Stimulated activated CD4-positive, alpha-beta T cell treated with anti-CD3 and anti-CD28 coated beads, Interleukin-15, amount 100 ng/mL, for 48 hours (primary cell): ENCODE results near the gene TMEM143.
A peak's percentile ranks its signal among the peaks of the same experiment; 100 is the strongest.
"Not testable (repeated sequence)": the region's sequence is repeated elsewhere in the genome, so short reads cannot be mapped to it uniquely, and the experiment has no call there.

ENCODE experiments used
- DNase-seq, 2 donors: peaks; one replicate each; pipeline ENCODE4 v3.0.0-alpha.2; 2020; ENCODE audit warnings: low read depth in 2 of 2

The TMEM143 gene

DNA sequence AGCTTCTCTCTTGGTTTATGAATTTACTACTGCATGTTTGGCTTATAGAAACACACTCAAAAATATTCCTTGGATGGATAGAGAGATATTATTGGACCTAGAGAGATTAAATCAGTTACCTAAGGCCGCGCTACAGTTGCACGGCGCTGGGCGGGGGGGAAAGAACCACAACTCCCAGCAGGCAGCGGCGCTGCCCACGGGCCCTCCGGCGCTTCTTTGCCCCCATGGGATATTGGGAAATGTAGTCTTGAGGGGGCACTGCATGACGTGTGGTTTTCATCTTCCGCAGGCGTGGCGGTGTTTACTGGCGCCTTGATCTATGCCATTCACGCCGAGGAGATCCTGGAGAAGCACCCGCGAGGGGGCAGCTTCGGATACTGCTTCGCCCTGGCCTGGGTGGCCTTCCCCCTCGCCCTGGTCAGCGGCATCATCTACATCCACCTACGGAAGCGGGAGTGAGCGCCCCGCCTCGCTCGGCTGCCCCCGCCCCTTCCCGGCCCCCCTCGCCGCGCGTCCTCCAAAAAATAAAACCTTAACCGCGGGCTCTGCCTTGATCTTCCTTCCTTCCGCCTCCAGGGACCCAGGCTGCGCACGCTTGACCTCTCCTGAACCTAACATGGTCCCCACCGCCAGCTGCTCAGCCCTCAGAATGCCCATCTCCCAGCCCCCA is 33.6 kb downstream of the TMEM143 start:
- peak; percentile 75 for DNase-seq

DNA sequence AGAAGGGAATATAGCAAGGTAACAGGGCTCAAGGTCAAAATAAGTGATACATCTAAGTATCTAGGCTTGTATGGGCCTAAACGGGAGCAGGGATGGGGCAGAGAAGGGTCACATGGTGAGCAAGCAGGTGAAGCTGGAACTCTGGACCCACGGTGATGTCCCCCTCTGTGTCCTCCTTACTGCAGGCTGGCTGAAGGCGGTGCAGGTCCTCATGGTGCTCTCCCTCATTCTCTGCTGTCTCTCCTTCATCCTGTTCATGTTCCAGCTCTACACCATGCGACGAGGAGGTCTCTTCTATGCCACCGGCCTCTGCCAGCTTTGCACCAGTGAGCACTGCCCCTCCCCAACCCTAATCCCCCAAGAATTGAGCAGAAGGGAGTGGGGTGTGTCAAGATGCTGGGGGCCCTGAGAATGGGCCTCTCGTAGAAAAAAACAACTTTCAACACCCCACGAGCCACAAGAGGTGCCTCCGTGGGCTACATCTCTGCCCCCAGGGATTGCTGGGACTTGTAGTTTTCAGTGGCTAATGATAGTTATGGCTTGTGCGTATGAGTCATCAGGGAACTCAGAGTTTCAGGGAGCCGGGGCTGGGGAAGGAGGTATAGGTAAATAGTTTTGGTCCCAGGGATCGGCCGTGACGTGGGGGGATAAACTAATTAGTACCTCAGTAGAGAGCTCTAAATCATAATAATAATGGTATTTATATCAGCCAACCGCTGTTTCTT is 34.4 kb downstream of the TMEM143 start:
- no peak for DNase-seq

DNA sequence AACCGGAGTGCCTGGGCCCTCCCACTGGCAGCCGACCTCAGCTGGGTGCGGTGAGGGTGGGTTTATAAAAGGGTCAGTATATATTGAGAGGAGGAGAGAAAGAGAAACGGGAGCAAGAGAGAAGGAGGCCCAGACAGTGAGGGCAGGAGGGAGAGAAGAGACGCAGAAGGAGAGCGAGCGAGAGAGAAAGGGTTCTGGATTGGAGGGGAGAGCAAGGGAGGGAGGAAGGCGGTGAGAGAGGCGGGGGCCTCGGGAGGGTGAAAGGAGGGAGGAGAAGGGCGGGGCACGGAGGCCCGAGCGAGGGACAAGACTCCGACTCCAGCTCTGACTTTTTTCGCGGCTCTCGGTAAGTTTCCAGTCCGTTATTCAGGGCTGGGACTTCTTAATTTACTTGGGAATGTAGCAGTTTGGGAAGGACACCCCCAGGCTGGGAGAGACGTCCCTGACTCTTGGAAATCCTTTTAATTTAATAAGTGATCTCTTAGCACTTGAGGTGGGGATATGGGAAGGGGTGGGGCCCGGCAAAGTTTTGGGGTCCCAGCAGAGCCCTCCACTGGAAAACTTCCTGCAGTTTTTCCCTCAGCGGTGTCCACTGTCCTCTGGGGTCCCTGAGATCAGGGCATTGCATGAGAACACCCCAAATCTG is 38.4 kb downstream of the TMEM143 start, which contains the start of gene EMP3:
EMP3 (plus strand) TSS at position 288 of the 646 bp plus-strand sequence. CDS start 1,293 bp downstream, outside the sequence.
- peak; percentile 73 to 84 for DNase-seq

DNA sequence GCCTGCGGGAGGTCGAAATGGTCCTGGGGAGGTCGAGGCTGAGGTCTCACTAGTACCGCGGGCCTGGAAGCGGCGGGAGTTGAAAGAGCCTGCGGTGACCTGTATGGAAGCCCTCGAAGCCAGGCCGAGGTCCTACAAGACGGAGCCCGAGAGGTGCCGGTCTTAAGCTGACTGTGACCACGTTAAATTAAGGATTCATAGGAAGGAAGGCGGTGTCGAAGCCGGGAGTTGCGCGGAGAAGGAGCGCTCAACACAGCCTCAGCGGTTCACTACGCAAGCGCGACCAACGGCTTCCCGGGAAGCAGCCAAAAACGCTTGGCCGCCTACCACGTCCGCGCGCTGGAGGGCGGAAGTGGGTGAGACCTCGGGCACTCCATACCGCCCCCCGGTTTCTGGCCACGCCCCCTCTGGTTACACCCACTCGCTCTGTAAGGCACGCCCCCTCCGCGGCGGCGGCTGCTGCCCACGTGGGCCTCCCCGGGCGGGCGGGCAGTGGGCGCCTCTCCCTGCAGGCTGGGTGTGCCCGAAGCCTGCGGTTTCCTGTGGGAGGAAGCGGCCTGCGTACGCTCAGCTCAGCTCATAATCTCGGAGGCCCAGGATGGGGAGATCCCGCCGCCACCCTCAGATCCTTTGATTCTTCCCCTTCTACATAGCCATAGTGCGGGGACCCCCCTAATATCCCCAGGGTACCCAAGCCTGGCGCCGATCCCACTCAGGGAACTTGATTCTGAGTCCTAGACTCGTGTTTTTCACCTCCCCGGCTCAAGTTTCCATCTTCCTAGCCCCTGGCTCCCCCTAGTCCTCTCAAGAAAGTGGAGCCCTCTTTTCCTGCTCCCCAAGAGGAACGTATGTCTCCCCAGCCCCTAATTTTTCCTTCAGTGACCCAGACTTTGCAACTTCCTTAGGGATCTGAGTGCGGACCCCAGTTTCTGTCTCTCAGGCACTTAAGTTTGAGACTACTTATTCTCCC is 41.8 kb downstream of the TMEM143 start:
- DNase-seq: peak; percentile 95 to 98

DNA sequence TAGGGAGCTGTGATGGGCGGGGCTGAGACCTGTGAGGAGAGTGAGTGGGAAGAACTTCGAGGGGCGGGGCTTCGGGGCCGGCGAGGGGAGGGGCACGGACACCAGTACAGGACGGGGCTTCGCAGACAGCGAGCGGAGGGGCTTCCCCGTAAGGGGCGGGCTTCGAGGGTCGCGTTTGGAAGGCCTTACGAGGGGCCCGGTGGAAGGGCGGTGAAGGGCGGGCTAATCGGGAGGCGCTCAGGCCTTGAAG is 42.4 kb downstream of the TMEM143 start:
- DNase-seq: peak; percentile 96 to 98

DNA sequence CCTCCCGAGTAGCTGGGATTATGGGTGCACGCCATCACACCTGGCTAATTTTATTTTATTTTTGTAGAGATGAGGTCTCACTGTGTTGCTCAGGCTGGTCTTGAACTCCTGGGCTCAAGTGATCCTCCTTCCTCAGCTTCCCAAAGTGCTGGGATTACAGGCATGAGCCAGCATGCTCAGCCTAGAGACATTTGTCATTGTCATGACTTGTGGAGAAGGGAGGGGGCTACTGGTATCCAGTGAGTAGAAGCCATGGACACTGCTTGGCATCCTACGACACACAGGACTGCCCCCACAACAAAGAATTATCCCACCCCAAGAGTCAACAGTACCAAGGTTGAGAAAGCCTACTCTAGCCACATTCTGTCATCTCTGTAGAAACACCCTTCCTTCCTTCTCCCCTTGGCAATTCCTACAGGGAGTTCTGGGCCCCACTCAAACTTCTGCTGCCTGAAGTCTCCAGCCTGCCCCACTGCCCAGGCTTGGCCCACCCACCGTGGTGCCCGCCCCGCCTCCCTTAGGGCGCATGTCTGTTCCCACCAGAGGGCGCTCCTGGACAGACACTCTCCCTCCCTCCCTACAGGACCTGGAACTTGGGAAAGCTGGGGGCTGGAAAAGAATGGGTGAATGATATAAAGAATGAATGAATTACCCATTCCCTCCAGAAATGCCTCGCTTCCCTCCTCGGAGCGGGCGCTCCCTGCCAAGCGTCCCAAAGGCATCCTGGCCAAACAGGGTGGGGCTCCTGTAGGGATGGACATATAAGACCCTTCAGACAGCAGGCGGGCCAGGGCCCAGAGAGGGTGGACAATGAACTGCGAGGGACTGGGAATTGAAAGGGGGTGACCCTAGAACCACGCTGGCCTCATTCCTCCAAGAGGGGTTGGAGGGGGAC is 43.8 kb downstream of the TMEM143 start:
- DNase-seq: peak in 1 of 2 donors; percentile 74

DNA sequence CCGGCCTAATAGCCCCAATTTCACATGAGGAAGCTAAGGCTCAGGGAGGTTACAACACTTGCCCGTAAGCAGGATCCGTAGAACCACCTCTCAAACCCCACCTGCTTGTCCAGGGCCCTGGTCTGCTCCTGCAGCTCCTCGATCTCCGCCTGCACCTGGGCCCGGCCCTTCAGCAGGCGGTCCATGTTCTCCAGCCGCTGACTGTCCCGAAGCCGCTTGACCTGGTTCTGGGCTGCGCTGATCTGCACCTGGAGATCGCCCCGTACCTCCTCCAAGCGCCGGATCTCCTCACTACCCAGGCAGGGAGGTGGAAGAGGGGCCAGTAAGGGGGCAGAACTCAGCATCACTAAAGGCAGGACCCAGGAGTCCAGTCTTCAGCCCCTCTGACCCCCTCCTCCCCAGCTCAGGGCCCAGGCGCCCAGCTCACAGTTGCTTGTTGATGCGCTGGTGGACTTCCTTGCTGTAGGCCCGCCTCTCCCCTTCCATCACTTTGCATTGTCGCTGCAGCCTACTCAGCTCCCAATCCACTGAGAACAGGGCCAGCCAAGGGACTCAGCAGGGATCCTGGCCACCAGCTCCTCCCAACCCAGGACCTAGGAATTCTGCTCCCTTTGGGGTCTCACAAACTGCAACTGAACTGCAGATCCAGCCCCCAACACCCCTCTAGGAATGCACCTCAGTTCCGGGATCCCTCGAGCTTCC is 45.3 kb downstream of the TMEM143 start:
- DNase-seq: no peak

DNA sequence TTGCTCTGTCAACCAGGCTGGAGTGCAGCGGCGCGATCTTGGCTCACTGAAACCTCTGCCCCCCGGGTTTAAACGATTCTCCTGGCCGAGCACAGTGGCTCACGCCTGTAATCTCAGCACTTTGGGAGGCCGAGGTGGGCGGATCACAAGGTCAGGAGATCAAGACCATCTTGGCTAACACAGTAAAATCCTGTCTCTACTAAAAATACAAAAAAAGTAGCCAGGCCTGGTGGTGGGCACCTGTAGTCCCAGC is 46.1 kb downstream of the TMEM143 start:
- not testable (repeated sequence) for DNase-seq

DNA sequence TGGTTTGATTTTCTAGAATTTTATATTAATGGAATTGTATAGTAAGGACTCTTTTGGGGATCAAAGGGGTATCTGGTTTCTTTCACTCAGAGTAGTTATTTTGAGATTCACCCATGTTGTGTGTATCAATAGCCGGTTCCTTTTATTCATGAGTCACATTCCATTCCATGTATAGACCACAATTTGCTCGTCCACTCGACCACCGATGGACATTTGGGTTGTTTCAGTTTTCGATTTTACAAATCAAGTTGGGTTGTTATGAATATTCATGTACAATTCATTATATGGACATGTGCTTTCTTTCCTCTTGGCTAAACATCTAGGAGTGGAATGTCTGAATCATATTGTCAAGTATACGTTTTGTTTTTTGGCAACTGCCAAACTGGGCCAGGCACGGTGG is 48.0 kb downstream of the TMEM143 start:
- DNase-seq: no peak

DNA sequence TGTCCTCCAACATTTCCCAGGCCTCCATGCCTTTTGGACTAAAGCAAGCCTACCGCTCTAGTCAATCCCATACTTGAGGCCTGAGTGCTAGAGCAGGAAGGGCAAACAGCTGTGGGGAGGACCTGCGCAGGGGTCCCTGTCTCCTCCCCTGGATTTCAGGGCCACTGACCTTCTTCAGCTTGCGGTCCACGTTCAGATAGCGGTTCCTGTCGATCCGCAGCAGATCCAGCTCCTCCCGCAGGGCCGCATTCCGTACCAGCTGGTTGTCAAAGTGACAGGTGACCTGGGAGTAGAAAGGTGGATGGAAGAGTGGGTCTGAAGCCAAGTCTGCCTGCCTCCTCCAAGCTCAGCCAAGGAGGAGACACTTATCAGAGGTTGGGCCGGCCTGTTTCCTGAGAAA is 52.4 kb downstream of the TMEM143 start:
- no peak for DNase-seq

DNA sequence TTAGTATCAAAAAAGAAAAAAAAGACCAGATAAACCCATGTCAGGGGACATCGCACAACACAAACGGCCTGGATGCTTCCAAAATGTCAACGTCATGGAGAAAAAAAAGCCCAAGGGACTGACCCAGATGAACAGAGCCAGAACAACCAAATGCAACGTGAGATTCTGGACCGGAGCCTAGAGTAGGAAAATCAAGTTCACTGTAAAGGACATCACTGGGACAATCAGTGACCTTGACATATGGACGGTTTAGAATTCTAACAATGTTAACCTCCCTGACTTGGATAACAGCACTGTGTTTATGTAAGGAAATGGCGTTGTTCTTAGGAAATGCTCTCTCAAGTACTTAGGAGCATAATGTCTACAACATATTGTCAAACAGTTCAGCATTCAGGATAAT is 53.5 kb downstream of the TMEM143 start:
- DNase-seq: no peak

DNA sequence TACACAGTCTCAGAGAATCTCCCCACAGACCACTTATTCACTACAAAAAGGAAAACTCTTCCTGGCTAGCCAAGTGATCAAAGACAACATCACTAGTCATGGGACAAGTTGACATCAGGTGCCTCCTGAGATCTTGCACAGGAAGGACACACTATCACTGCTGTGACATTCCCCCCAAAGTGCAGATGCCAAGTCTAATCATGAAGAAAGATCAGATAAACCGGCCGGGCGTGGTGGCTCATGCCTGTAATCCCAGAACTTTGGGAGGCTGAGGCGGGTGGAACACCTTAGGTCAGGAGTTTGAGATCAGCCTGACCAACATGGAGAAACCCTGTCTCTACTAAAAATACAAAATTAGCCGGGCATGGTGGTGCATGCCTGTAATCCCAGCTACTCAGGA is 54.0 kb downstream of the TMEM143 start:
- DNase-seq: not testable (repeated sequence)

DNA sequence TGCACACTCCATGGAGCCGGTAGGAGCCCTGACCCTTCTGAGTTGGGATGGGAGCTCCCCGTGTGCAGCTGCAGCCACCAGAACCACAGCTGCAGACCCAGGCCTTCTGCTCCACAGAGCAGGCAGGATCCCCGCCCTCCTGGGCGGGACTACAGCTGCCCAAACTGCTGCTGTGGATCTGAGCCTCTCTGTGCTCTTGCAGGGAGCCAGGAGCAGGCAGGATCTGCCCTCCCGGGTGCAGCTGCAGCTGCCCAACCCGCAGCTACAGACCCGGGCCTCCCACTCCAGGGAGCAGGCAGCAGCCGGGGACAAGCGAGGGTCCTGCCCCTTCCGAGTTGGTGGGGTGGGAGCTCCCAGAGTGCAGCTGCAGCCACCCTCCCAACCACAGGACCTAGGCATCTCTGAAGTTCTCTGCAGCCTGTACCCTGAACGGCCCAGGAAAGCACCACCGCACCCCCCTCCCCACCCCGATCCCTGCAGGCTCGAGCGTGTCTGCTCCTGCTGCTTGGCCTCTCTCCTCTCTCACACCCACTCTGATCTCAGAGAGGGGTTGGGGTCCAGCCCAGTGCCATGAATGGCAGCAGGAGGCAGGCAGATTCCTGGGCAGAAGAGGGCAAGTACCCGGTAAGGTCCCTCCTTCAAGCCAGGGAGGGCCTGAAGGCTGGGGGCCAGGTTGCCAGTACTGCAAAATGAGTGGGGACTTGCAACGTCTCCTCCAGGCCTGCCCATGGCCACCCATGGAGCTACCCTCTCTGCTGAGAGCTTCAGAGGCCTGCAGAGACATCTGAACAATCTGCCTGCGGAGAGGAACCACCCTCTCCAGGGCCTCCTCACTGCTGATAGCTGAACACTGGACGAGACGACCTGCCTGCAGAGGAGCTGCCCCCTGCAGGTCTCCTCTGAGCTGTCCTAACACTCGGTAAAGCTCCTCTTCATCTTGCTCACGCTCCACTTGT is 54.8 kb downstream of the TMEM143 start:
- DNase-seq: no peak

DNA sequence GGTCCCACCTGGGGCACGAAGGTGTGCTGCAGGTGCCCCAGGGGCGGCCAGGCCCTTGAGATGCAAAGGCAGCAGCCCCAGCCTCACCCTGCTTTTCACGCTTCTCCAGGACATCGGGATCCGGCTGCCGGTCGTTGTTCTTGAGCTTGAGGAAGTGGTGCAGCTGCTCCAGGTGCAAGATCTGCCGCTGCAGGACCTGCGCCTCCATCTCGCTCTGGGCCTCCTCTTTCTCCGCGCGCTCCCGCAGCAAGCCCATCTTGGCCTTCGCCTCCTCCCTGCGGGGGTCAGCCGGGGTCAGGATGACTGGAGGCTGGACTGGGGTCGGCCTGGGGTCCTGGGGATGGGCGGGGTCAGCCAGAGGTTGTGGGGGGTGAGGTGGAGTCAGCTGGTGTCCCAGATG is 59.9 kb downstream of the TMEM143 start:
- DNase-seq: no peak

DNA sequence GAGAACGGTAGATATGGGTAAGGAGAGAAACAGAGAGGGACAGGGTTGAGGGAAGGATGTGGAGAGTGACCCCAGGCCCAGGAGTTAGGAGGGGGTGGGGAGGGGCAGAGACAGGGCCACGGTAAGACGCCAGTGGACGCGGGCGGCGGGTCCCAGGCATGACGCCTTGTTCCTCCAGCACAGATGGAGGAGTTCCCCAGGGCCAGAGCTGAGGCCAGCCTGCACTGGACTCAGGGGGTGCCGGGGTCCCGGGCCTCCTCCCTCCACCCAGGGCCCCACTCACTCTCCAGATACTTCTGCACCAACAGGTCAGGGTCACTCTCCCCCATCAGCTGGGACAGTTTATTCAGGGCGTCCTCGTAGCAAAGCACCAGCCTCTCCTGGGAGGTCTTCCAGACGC is 60.4 kb downstream of the TMEM143 start:
- DNase-seq: no peak

DNA sequence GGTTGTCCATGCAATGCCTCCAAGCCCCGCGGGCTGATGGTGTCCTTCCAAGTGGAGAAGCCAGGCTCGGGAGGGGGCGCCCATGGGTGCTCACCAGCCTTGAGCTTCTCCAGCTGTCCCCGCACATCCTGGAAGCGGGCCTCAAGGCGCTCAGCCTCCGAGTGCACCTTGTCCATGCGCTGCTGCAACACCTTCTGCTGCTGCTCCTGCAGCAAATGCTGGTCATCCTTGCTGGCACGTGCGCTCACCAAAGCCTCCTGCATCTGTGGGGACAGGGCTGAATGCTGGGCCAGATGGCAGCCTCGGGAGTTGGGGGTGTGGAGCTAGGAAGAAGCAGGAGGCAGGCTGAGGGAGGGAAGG is 61.2 kb downstream of the TMEM143 start:
- DNase-seq: no peak

DNA sequence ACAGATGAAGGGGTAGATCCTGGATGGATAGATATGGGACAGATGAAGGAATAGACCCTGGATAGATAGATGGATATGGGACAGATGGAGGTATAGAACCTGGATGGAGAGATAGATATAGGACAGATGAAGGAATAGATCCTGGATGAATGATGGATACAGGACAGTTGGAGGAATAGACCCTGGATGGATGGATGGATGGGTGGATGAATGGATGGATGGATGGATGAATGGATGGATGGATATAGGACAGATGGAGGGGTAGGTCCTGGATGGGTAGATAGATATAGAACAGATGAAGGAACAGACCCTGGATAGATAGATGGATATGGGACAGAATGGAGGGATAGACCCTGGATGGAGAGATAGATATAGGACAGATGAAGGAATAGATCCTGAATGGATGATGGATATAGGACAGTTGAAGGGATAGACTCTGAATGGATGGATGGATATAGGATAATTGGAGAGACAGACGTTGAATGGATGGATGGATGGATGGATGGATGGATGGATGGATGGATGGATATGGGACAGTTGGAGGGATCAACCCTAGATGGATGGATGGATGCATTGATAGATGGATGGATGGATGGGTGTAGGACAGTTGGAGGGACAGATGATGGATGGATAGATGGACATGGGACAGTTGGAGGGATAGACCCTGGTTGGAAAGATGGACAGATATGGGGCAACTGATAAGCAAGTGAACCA is 61.7 kb downstream of the TMEM143 start:
- DNase-seq: no peak

DNA sequence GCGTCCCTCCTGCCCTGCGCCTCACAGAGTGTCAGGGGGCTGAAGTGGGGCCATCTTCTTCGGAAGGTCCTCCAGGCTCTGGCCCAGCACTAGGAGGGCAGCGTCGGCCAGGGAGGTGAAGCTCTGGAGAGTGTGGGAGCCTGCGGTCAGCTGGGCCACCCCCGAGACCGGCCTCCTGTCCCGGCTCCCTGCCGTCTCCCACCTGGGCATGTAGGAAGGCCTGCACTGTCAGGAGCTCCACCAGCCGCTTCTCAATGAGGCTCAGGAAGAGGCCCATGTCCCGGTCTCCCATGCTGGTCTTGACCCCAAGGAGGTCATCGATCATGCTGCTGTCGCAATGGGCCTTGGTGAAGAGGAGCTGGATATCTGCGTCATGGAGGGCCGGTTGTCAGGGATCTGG is 65.8 kb downstream of the TMEM143 start:
- DNase-seq: no peak
